ENCODE measurements around the gene HOXB6.

DNA sequence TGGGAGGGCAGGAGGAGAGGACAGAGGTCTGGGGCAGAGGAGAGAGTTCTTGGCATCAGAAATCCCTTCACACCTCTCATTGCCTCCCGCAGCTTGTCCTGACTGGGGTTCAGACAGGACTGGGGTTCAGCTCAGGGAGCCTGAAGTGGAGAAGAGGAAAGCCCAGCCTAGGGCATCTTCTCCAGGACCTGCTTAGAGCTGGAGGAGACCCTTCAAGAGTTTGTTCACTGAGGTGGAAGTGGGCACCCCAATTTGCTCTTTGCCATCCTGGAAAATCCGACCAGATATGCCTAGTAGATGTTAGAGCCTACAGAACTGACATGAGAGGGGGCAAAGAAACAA is 16.7 kb downstream of the HOXB6 start:
- TF ChIP-seq, protein P1, sequence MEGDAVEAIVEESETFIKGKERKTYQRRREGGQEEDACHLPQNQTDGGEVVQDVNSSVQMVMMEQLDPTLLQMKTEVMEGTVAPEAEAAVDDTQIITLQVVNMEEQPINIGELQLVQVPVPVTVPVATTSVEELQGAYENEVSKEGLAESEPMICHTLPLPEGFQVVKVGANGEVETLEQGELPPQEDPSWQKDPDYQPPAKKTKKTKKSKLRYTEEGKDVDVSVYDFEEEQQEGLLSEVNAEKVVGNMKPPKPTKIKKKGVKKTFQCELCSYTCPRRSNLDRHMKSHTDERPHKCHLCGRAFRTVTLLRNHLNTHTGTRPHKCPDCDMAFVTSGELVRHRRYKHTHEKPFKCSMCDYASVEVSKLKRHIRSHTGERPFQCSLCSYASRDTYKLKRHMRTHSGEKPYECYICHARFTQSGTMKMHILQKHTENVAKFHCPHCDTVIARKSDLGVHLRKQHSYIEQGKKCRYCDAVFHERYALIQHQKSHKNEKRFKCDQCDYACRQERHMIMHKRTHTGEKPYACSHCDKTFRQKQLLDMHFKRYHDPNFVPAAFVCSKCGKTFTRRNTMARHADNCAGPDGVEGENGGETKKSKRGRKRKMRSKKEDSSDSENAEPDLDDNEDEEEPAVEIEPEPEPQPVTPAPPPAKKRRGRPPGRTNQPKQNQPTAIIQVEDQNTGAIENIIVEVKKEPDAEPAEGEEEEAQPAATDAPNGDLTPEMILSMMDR (IDR thresholded peaks at IDR 0.05) = no peak
- no peak for TF ChIP-seq EZH2phosphoT487 (IDR thresholded peaks at IDR 0.05)
- TF ChIP-seq EZH2 (IDR thresholded peaks at IDR 0.05) = no peak
